ENCODE results near the gene HS3ST5.

HS3ST5 gene

GRCh38 chr6:114364301-114364700, 21.5 kb upstream of the HS3ST5 start:
- H3K36me3 ChIP-seq (replicated peaks; ENCODE audit: insufficient read depth, low read length), result no peaks in the 10 kb centered on the region
- H3K9me3 ChIP-seq (replicated peaks; ENCODE audit: insufficient read depth, low read length), result no peaks in the 10 kb centered on the region
- H3F3A ChIP-seq (ENCODE audit: insufficient read depth, low read length), result no peaks in the 10 kb centered on the region
- no peak overlapping the region for H3K4me3 ChIP-seq (ENCODE audit: low read length)
- H3K9ac ChIP-seq (ENCODE audit: low read length), result no peak overlapping the region
- no peak for TF ChIP-seq EZH2phosphoT487 (IDR thresholded peaks at IDR 0.05; ENCODE audit: low read length)
- no peak for TF ChIP-seq CTCF (IDR thresholded peaks at IDR 0.05; ENCODE audit: low read length)
- no peak for TF ChIP-seq EZH2 (optimal IDR thresholded peaks at IDR 0.05; ENCODE audit: low read depth, low read length)
- no peak overlapping the region for H3K4me2 ChIP-seq (ENCODE audit: low read depth, low read length)
- no peaks in the 10 kb centered on the region for H3K9me2 ChIP-seq (replicated peaks; ENCODE audit: insufficient read depth, low read length)
- no peaks in the 10 kb centered on the region for H3K4me1 ChIP-seq (ENCODE audit: low read length)
- no peaks in the 10 kb centered on the region for H4K20me1 ChIP-seq (ENCODE audit: insufficient read depth, low read length)
- DNase-seq, result no peak
- H2AFZ ChIP-seq (ENCODE audit: low read length), result no peak overlapping the region
- H3K27ac ChIP-seq (ENCODE audit: low read length), result no peak overlapping the region
- no peaks in the 10 kb centered on the region for H3K27me3 ChIP-seq (replicated peaks; ENCODE audit: insufficient read depth, low read length)
- H3K79me2 ChIP-seq (ENCODE audit: low read length), result no peaks in the 10 kb centered on the region

GRCh38 chr6:114362957-114363356, 20.1 kb upstream of the HS3ST5 start:
- H3K27ac ChIP-seq (ENCODE audit: low read length), result no peak overlapping the region
- no peak overlapping the region for H3K9ac ChIP-seq (ENCODE audit: low read length)
- DNase-seq, result no peak
- H3K9me3 ChIP-seq (replicated peaks; ENCODE audit: insufficient read depth, low read length), result no peaks in the 10 kb centered on the region
- H3K4me3 ChIP-seq (ENCODE audit: low read length), result no peak overlapping the region
- H3K79me2 ChIP-seq (ENCODE audit: low read length), result no peaks in the 10 kb centered on the region
- no peaks in the 10 kb centered on the region for H3F3A ChIP-seq (ENCODE audit: insufficient read depth, low read length)
- H3K27me3 ChIP-seq (replicated peaks; ENCODE audit: insufficient read depth, low read length), result no peaks in the 10 kb centered on the region
- no peaks in the 10 kb centered on the region for H3K4me1 ChIP-seq (ENCODE audit: low read length)
- no peaks in the 10 kb centered on the region for H3K9me2 ChIP-seq (replicated peaks; ENCODE audit: insufficient read depth, low read length)
- no peaks in the 10 kb centered on the region for H3K36me3 ChIP-seq (replicated peaks; ENCODE audit: insufficient read depth, low read length)
- no peak overlapping the region for H2AFZ ChIP-seq (ENCODE audit: low read length)
- TF ChIP-seq CTCF (IDR thresholded peaks at IDR 0.05; ENCODE audit: low read length) (no peak), EZH2phosphoT487 (IDR thresholded peaks at IDR 0.05; ENCODE audit: low read length) (no peak), EZH2 (optimal IDR thresholded peaks at IDR 0.05; ENCODE audit: low read depth, low read length) (no peak)
- H4K20me1 ChIP-seq (ENCODE audit: insufficient read depth, low read length), result no peaks in the 10 kb centered on the region
- no peak overlapping the region for H3K4me2 ChIP-seq (ENCODE audit: low read depth, low read length)

- Histone ChIP-seq H2AFZ (ENCODE audit: low read length) (no peak overlapping the region), H3K79me2 (ENCODE audit: low read length) (no peaks in the 10 kb centered on the region), H3K9me3 (replicated peaks; ENCODE audit: insufficient read depth, low read length) (no peaks in the 10 kb centered on the region), H3F3A (ENCODE audit: insufficient read depth, low read length) (no peaks in the 10 kb centered on the region), H3K4me3 (ENCODE audit: low read length) (no peak overlapping the region), H3K9me2 (replicated peaks; ENCODE audit: insufficient read depth, low read length) (no peaks in the 10 kb centered on the region), H3K27ac (ENCODE audit: low read length) (no peak overlapping the region), H3K4me1 (ENCODE audit: low read length) (no peaks in the 10 kb centered on the region), H4K20me1 (ENCODE audit: insufficient read depth, low read length) (no peaks in the 10 kb centered on the region), H3K4me2 (ENCODE audit: low read depth, low read length) (no peak overlapping the region), H3K36me3 (replicated peaks; ENCODE audit: insufficient read depth, low read length) (no peaks in the 10 kb centered on the region), H3K27me3 (replicated peaks; ENCODE audit: insufficient read depth, low read length) (no peaks in the 10 kb centered on the region), H3K9ac (ENCODE audit: low read length) (no peak overlapping the region)
- TF ChIP-seq CTCF (IDR thresholded peaks at IDR 0.05; ENCODE audit: low read length), result no peak
- no peak for TF ChIP-seq EZH2phosphoT487 (IDR thresholded peaks at IDR 0.05; ENCODE audit: low read length)
- no peak for TF ChIP-seq EZH2 (optimal IDR thresholded peaks at IDR 0.05; ENCODE audit: low read depth, low read length)
- DNase-seq, result no peak
These were observed 19.6 kb upstream of the HS3ST5 start for GRCh38 chr6:114362396-114362795.

Measured in MM.1S (cell line).